ENCODE data around the gene ALDOB. TPM values are rescaled to one million over a fixed set of nuclear protein-coding genes. Genes with fewer than 3 reads are reported as not detected.

ALDOB gene
- total and polyA plus RNA-seq, 2 of the 13 experiments (the other 11 are each of a cell fraction or from before 2014, with no cell fraction given) = 0.29 to 0.97 TPM

- TF ChIP-seq, protein P1, sequence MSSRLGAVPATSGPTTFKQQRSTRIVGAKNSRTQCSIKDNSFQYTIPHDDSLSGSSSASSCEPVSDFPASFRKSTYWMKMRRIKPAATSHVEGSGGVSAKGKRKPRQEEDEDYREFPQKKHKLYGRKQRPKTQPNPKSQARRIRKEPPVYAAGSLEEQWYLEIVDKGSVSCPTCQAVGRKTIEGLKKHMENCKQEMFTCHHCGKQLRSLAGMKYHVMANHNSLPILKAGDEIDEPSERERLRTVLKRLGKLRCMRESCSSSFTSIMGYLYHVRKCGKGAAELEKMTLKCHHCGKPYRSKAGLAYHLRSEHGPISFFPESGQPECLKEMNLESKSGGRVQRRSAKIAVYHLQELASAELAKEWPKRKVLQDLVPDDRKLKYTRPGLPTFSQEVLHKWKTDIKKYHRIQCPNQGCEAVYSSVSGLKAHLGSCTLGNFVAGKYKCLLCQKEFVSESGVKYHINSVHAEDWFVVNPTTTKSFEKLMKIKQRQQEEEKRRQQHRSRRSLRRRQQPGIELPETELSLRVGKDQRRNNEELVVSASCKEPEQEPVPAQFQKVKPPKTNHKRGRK (CRISPR knock-in tag; IDR thresholded peaks at IDR 0.05) = no peak
- TF ChIP-seq NFRKB (IDR thresholded peaks at IDR 0.05) (no peak), CERS6 (CRISPR knock-in tag; IDR thresholded peaks at IDR 0.05) (no peak), ZNF451 (CRISPR knock-in tag; IDR thresholded peaks at IDR 0.05) (no peak), ZFP36L2 (CRISPR knock-in tag; IDR thresholded peaks at IDR 0.05) (no peak), AKNA (CRISPR knock-in tag; IDR thresholded peaks at IDR 0.05; ENCODE audit: borderline replicate concordance) (no peak), HOXA9 (CRISPR knock-in tag; IDR thresholded peaks at IDR 0.05; ENCODE audit: borderline replicate concordance) (no peak), HNRNPK (IDR thresholded peaks at IDR 0.05; ENCODE audit: low read depth, low read length, poor library complexity, severe bottlenecking) (no peak), TFAP4 (IDR thresholded peaks at IDR 0.05; ENCODE audit: borderline replicate concordance, low read depth) (no peak), ZZZ3 (CRISPR knock-in tag; IDR thresholded peaks at IDR 0.05; ENCODE audit: borderline replicate concordance) (no peak), PRDM10 (CRISPR knock-in tag; IDR thresholded peaks at IDR 0.05; ENCODE audit: low read depth) (no peak), PAF1 (CRISPR knock-in tag; IDR thresholded peaks at IDR 0.05) (no peak), KLF16 (CRISPR knock-in tag; IDR thresholded peaks at IDR 0.05) (peak in 1 of 2 experiments; percentile 54; a peak in 1 of 4 replicates), GPN1 (CRISPR knock-in tag; IDR thresholded peaks at IDR 0.05; ENCODE audit: borderline replicate concordance) (no peak)
- TF ChIP-seq, protein P2, sequence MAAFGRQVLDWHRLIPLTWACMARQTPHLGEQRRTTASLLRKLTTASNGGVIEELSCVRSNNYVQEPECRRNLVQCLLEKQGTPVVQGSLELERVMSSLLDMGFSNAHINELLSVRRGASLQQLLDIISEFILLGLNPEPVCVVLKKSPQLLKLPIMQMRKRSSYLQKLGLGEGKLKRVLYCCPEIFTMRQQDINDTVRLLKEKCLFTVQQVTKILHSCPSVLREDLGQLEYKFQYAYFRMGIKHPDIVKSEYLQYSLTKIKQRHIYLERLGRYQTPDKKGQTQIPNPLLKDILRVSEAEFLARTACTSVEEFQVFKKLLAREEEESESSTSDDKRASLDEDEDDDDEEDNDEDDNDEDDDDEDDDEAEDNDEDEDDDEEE (CRISPR knock-in tag; IDR thresholded peaks at IDR 0.05) = 0 out of 2 replicates have a peak, but pooled peaks have one; percentile 40
These were observed 13.9 kb downstream of the ALDOB start (continued) for GRCh38 chr9:101421653-101422065.
